Type B pancreatic cell (in vitro differentiated cells): Measurements from ENCODE around the gene SKAP1. TPM values are rescaled to one million over a fixed set of nuclear protein-coding genes. Genes with fewer than 3 reads are reported as not detected.

Source experiments
- DNase-seq: peaks from one replicate; pipeline ENCODE4 v3.0.0; 2021; ENCODE audit warnings: mixed read lengths; ENCODE audit not compliant: unreplicated experiment; ENCODE audit errors: extremely low spot score
- H3K27ac Mint-ChIP-seq: 2 replicates; pipeline ENCODE4 v1.8.0; 2021; ENCODE audit warnings: mild to moderate bottlenecking, mixed read lengths
- H3K27me3 Mint-ChIP-seq: 2 replicates; pipeline ENCODE4 v1.8.0; 2021; ENCODE audit warnings: mixed read lengths
- H3K36me3 Mint-ChIP-seq: 2 replicates; pipeline ENCODE4 v1.8.0; 2021; ENCODE audit warnings: mixed read lengths
- H3K4me1 Mint-ChIP-seq: one replicate; pipeline ENCODE4 v1.8.0; 2021; ENCODE audit warnings: mixed read lengths; ENCODE audit not compliant: unreplicated experiment
- H3K4me3 Mint-ChIP-seq: 2 replicates; pipeline ENCODE4 v1.8.0; 2021; ENCODE audit warnings: mild to moderate bottlenecking, mixed read lengths
- H3K9me3 Mint-ChIP-seq: 2 replicates; pipeline ENCODE4 v1.8.0; 2021; ENCODE audit warnings: mixed read lengths
- CTCF ChIP-seq: fragments of 200-600 bp; sonication (generic); conservative IDR thresholded peaks from 2 replicates; pipeline ENCODE4 v1.5.0; 2021; ENCODE audit warnings: antibody characterized with exemption, mild to moderate bottlenecking
- total RNA-seq: library from RNA; stranded (reverse); gene quantifications from 2 replicates; pipeline ENCODE4 v1.2.1, GENCODE V29; 2021; ENCODE audit warnings: low replicate concordance

SKAP1 gene
- total RNA-seq, 1 donor from 2014 or later: 0.43 TPM

- Mint-ChIP-seq H3K36me3 (no peaks in the 10 kb centered on the region), H3K27ac (no peak overlapping the region), H3K4me3 (no peak overlapping the region), H3K9me3 (peaks cover 5% of the 10 kb centered on the region), H3K27me3 (peaks cover 49% of the 10 kb centered on the region), H3K4me1 (no peaks in the 10 kb centered on the region)
- no peak for DNase-seq
- TF ChIP-seq CTCF: no peak
Measured at GRCh38 chr17:48382989-48383388, 47.0 kb downstream of the SKAP1 start.

GRCh38 chr17:48378708-48379392 is 51.2 kb downstream of the SKAP1 start:
- no peak for DNase-seq
- no peak overlapping the region for H3K4me3 Mint-ChIP-seq
- TF ChIP-seq CTCF: no peak
- H3K36me3 Mint-ChIP-seq: no peaks in the 10 kb centered on the region
- no peaks in the 10 kb centered on the region for H3K9me3 Mint-ChIP-seq
- peaks cover 18% of the 10 kb centered on the region for H3K27me3 Mint-ChIP-seq
- no peaks in the 10 kb centered on the region for H3K4me1 Mint-ChIP-seq
- H3K27ac Mint-ChIP-seq: no peak overlapping the region

- Mint-ChIP-seq H3K4me1 (no peaks in the 10 kb centered on the region), H3K36me3 (no peaks in the 10 kb centered on the region), H3K27ac (no peak overlapping the region), H3K4me3 (no peak overlapping the region), H3K9me3 (no peaks in the 10 kb centered on the region), H3K27me3 (peaks cover 17% of the 10 kb centered on the region)
- no peak for TF ChIP-seq CTCF
- DNase-seq: no peak
Measured at GRCh38 chr17:48378238-48378637, 51.8 kb downstream of the SKAP1 start.

GRCh38 chr17:48376682-48377325 is 53.2 kb downstream of the SKAP1 start:
- no peaks in the 10 kb centered on the region for H3K36me3 Mint-ChIP-seq
- H3K27me3 Mint-ChIP-seq: peaks cover 14% of the 10 kb centered on the region
- no peak for TF ChIP-seq CTCF
- H3K4me1 Mint-ChIP-seq: no peaks in the 10 kb centered on the region
- no peak for DNase-seq
- H3K4me3 Mint-ChIP-seq: no peak overlapping the region
- no peak overlapping the region for H3K27ac Mint-ChIP-seq
- H3K9me3 Mint-ChIP-seq: no peaks in the 10 kb centered on the region

GRCh38 chr17:48375356-48375755 is 54.7 kb downstream of the SKAP1 start:
- Mint-ChIP-seq H3K27ac (no peak overlapping the region), H3K4me3 (no peak overlapping the region), H3K4me1 (no peaks in the 10 kb centered on the region), H3K36me3 (no peaks in the 10 kb centered on the region), H3K27me3 (peaks cover 11% of the 10 kb centered on the region), H3K9me3 (no peaks in the 10 kb centered on the region)
- no peak for DNase-seq
- TF ChIP-seq CTCF: no peak
